T-cell (primary cell): ENCODE data around the gene JUP. TPM values are rescaled to one million over a fixed set of nuclear protein-coding genes. Genes with fewer than 3 reads are reported as not detected.

Experiments
- ATAC-seq, 4 experiments: fragments of 200-7000 bp in 3 of 4; fragments of 150-1000 bp in 1 of 4; cut with Tn5 transposase; replicated peaks in 1 of 4; 1 replicate in 3 of 4; 2 replicates in 1 of 4; pipeline ENCODE4 v1.10.0; 2021; ENCODE audit warnings: moderate library complexity in 3 of 4, mild to moderate bottlenecking in 2 of 4, moderate number of reproducible peaks in 1 of 4
- CTCF ChIA-PET, 2 donors: fragments of 300-600 bp; sonication (Branson Sonifier 250); formaldehyde crosslinking; loops; one replicate each; lab custom pipeline; 2022; ENCODE audit warnings: antibody characterized with exemption in 2 of 2; lab: Charles Lee
- POLR2A ChIA-PET, 2 donors: fragments of 300-600 bp; sonication (Branson Sonifier 250); formaldehyde crosslinking; loops; one replicate each; lab custom pipeline; 2022; ENCODE audit warnings: antibody characterized with exemption in 2 of 2; lab: Charles Lee
- DNase-seq, 35 experiments: peaks; one replicate each; pipeline versions ENCODE4 v3.0.0 to v3.0.0-alpha.2; 2013 to 2023
- H3K27ac ChIP-seq: one replicate; pipeline ENCODE4 v1.5.1; 2013; ENCODE audit warnings: low read length
- H3K27me3 ChIP-seq, 2 experiments: replicated peaks in 1 of 2; 1 replicate in 1 of 2; 2 replicates in 1 of 2; pipeline versions ENCODE4 v1.6.1 to v1.7.0; 2013; ENCODE audit warnings: low read length in 1 of 2, mixed read lengths in 1 of 2; ENCODE audit not compliant: control insufficient read depth in 2 of 2, insufficient read depth in 2 of 2; ENCODE audit errors: extremely low read depth in 1 of 2
- H3K36me3 ChIP-seq, 2 donors: 1 replicate in 1 of 2; 2 replicates in 1 of 2; pipeline versions ENCODE4 v1.6.1 to v1.7.0; 2013; ENCODE audit warnings: low read length in 1 of 2; ENCODE audit not compliant: control insufficient read depth in 2 of 2, insufficient read depth in 1 of 2; ENCODE audit errors: extremely low read depth in 1 of 2
- H3K4me1 ChIP-seq, 2 experiments: 1 replicate in 1 of 2; 2 replicates in 1 of 2; pipeline versions ENCODE4 v1.6.1 to v1.7.0; 2013; ENCODE audit warnings: low read length in 2 of 2, mixed read lengths in 1 of 2; ENCODE audit not compliant: insufficient read depth in 2 of 2, control insufficient read depth in 1 of 2; ENCODE audit errors: extremely low read depth in 1 of 2
- H3K4me3 ChIP-seq, 2 donors: 1 replicate in 1 of 2; 2 replicates in 1 of 2; pipeline versions ENCODE4 v1.5.1 to v1.7.0; 2013; ENCODE audit warnings: mild to moderate bottlenecking in 2 of 2, low read length in 1 of 2, moderate library complexity in 1 of 2; ENCODE audit not compliant: control insufficient read depth in 1 of 2; ENCODE audit errors: extremely low read depth in 1 of 2
- H3K9me3 ChIP-seq: 2 replicates; pipeline ENCODE4 v1.7.0; 2013
- H3K27ac Mint-ChIP-seq, 2 donors: one replicate each; pipeline ENCODE4 v1.8.0; 2020 to 2021; ENCODE audit warnings: mild to moderate bottlenecking in 2 of 2, mixed read lengths in 2 of 2
- H3K27me3 Mint-ChIP-seq, 2 donors: one replicate each; pipeline ENCODE4 v1.8.0; 2021 to 2022; ENCODE audit warnings: mixed read lengths in 2 of 2
- H3K36me3 Mint-ChIP-seq: one replicate; pipeline ENCODE4 v1.8.0; 2021; ENCODE audit warnings: mixed read lengths
- H3K4me1 Mint-ChIP-seq, 3 donors: one replicate each; pipeline ENCODE4 v1.8.0; 2020 to 2022; ENCODE audit warnings: mixed read lengths in 3 of 3, mild to moderate bottlenecking in 1 of 3
- H3K4me3 Mint-ChIP-seq, 3 donors: one replicate each; pipeline ENCODE4 v1.8.0; 2020 to 2022; ENCODE audit warnings: mild to moderate bottlenecking in 3 of 3, mixed read lengths in 3 of 3, moderate library complexity in 3 of 3
- H3K9me3 Mint-ChIP-seq, 3 donors: one replicate each; pipeline ENCODE4 v1.8.0; 2020 to 2022; ENCODE audit warnings: mixed read lengths in 3 of 3
- WGBS: methylation state at CpG from one replicate; pipeline ENCODE4 v1.1.5; 2013; ENCODE audit warnings: missing lambda C conversion rate; ENCODE audit not compliant: insufficient coverage; 5-methylcytosine and 5-hydroxymethylcytosine counted together
- total RNA-seq, 35 experiments: library from RNA in 6 of 35; stranded (reverse) in 6 of 35; fragments of 120-200 nt in 1 of 35; gene quantifications; one replicate each; pipeline versions ENCODE4 v1.2.1 to v1.2.4 and lab custom pipeline; 2013 to 2026

The JUP gene
- total RNA-seq, 5 donors from 2014 or later (not counting 1 experiment from before 2014, with no cell fraction given), result 1.1 to 4.8 (median 3.4) TPM

DNA sequence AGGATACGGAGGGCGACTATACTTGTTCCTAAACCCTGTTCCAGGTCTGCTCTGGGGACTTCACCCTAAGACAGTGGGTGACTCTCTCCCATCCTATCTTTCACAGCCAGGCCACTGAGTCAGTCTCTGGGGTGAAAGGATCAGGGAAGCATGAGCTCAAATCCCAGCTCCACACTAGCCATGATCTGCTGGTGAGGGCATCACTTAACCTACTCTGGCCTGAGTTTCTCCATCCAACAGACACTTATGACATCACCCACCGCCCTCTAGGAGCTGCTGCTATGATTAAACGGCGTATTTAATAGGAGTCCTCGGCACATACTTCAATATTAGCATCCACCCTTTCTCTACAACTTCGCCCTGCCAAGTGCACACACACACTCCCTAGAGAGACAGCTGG, 64.3 kb downstream of the JUP start:
- H3K36me3 ChIP-seq, result no peaks in the 10 kb centered on the region
- no peak for DNase-seq
- CTCF ChIA-PET, result interaction anchor here in 1 of 2 donors (0.6 kb wide), 1 partner anchor 830 kb away, joined by 4 read pairs; no protein-coding TSS in a partner anchor
- peaks cover 0 to 46% of the 10 kb centered on the region in 2 experiments for H3K27me3 ChIP-seq
- H3K4me3 Mint-ChIP-seq, result no peak overlapping the region
- no peak overlapping the region for H3K27ac ChIP-seq
- H3K36me3 Mint-ChIP-seq, result no peaks in the 10 kb centered on the region
- 84% methylated on average over 5 of the region's 7 CpGs for WGBS
- no peaks in the 10 kb centered on the region for H3K9me3 ChIP-seq
- H3K27ac Mint-ChIP-seq, result no peak overlapping the region
- peaks cover 8 to 9% (median 9%) of the 10 kb centered on the region in 3 donors for H3K4me1 Mint-ChIP-seq
- H3K27me3 Mint-ChIP-seq, result peaks cover 4 to 31% of the 10 kb centered on the region in 2 donors
- H3K9me3 Mint-ChIP-seq, result no peaks in the 10 kb centered on the region
- H3K4me1 ChIP-seq, result peaks cover 0 to 6% of the 10 kb centered on the region in 2 experiments
- no peak for ATAC-seq
- no peak overlapping the region for H3K4me3 ChIP-seq
- POLR2A ChIA-PET, result no interaction called here

DNA sequence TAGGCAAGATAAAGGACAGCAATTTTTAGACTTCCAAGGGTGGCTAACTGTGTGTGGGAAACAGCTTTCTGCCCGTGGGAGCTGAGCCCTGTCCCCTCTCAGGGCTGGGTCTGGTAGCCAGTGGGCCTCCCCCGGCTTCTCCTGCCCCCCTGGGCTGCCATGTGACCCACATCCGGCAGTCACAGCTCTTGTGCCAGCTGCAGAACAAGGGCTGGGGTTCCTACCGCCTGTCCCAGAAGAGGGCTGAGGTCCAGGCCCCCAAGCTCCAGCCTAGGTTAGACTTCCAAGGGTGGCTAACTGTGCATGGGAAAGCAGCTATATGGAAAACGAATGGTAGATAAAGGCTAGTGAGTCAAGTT, 68.2 kb downstream of the JUP start:
- CTCF ChIA-PET, result no interaction called here

DNA sequence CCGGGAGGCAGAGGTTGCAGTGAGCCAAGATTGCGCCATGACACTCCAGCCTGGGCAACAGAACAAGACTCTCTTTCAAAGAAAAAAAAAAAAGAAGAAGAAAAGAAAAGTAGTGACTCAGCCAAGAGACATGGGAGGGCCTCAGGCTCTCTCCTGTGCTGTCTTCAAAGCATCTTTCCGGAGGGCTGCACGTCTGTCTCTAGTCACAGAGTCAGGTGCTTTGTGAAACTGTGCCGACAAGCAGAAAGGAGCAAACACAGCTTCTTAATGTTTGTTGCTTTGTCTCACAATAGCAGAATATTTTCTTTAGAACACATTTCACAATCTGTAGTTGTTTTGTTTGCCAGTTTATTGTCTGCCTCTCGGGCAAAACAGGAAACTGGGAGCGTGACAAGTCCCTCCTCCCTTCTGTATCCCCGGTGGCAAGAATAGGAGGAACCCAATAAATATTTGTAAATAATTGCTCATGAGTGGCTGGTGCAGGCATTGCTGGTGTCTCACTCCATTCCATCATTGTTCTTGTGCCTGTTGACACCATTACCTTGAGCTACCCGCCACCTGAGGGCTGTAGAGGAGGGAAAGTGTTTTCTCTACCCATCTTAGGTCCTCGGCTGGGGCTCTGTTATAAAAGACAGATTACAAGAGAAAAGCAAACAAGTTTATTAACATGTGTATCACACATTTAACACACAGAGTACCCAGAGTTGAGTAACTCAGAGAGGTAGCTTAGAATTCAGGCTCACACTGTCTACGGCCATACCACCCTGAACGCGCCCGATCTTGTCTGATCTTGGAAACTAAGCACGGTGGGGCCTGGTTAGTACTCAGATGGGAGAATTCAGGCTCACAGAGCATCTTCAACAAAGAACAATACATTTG, 68.9 kb downstream of the JUP start:
- ATAC-seq, result peak; percentile 83 to 98 (median 92)
- H3K27me3 ChIP-seq, result peaks cover 0 to 26% of the 10 kb centered on the region in 2 experiments
- no peaks in the 10 kb centered on the region for H3K36me3 Mint-ChIP-seq
- H3K27me3 Mint-ChIP-seq, result peaks cover 4 to 17% of the 10 kb centered on the region in 2 donors
- H3K36me3 ChIP-seq, result no peaks in the 10 kb centered on the region
- no peak overlapping the region for H3K4me3 Mint-ChIP-seq
- ChIA-PET POLR2A (no interaction called here), CTCF (interaction anchor here in 1 of 2 donors (0.6 kb wide), 1 partner anchor 1510 kb away, joined by 3 read pairs; no protein-coding TSS in a partner anchor)
- H3K9me3 ChIP-seq, result no peaks in the 10 kb centered on the region
- peak in 4 of 35 experiments; percentile 26 to 42 (median 34) for DNase-seq
- peaks cover 10 to 12% (median 11%) of the 10 kb centered on the region in 3 donors for H3K4me1 Mint-ChIP-seq
- H3K27ac ChIP-seq, result no peak overlapping the region
- no peak overlapping the region for H3K4me3 ChIP-seq
- H3K4me1 ChIP-seq, result peaks cover 0 to 6% of the 10 kb centered on the region in 2 experiments
- WGBS, result 48% methylated on average over 7 of the region's 15 CpGs
- no peaks in the 10 kb centered on the region for H3K9me3 Mint-ChIP-seq
- peak overlapping the region; percentile 66 to 78 for H3K27ac Mint-ChIP-seq

More for the DNA sequence above, 68.2 kb downstream of the JUP start:
- 63% methylated on average over 4 of the region's 5 CpGs for WGBS
- H3K4me1 Mint-ChIP-seq, result peaks cover 10 to 12% (median 11%) of the 10 kb centered on the region in 3 donors
- no peaks in the 10 kb centered on the region for H3K36me3 ChIP-seq
- H3K36me3 Mint-ChIP-seq, result no peaks in the 10 kb centered on the region
- H3K4me3 ChIP-seq, result no peak overlapping the region
- H3K27me3 ChIP-seq, result peaks cover 0 to 28% of the 10 kb centered on the region in 2 experiments
- H3K27ac Mint-ChIP-seq, result peak overlapping the region in 1 of 2 donors; percentile 78
- H3K9me3 ChIP-seq, result no peaks in the 10 kb centered on the region
- H3K4me3 Mint-ChIP-seq, result no peak overlapping the region
- ATAC-seq, result no peak
- no peak for DNase-seq
- H3K9me3 Mint-ChIP-seq, result no peaks in the 10 kb centered on the region
- peaks cover 0 to 6% of the 10 kb centered on the region in 2 experiments for H3K4me1 ChIP-seq
- POLR2A ChIA-PET, result no interaction called here
- H3K27me3 Mint-ChIP-seq, result peaks cover 4 to 15% of the 10 kb centered on the region in 2 donors
- no peak overlapping the region for H3K27ac ChIP-seq

DNA sequence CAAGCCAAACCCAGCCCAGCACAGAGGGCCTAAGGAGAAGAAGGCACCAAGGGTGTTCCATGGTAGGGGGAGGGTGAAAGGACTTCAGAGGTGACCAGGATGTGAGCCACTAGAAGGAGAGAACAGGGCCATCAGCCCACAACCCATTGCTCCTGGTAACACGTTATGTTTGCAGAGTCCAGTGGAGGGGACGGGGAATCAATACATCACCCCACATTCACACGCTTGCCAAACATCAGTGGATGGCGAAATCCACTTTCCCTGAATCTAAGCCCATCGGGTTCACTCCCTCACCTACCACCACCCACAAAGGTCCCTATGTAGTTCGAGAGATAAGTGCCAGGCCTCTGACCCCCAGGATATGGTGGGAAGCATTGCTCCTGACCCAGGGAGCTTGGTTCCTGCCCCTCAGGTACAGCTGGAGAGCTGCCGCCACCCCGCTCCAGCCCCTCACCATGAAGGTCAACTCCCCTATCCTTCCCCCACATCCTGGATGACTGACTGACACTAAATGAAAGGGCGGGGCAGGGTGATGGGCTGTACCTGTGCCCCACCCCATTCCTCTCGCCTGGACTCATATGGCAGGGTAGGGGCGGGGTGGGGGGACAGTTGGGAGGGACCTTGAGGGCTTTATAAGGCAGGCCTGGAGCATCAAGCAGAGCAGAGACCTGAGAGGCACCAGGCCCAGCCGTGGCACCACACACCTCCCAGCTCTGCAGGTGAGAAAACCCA, 74.7 kb downstream of the JUP start, which contains the start of gene GAST:
GAST (plus strand) TSS at position 663 of the 732 bp plus-strand sequence. CDS start 3,106 bp downstream, outside the sequence.
- no peak for ATAC-seq
- Mint-ChIP-seq H3K9me3 (no peaks in the 10 kb centered on the region), H3K27me3 (peaks cover 15 to 26% of the 10 kb centered on the region in 2 donors), H3K27ac (no peak within 1 kb of the TSS), H3K4me3 (no peak within 1 kb of the TSS), H3K36me3 (no peaks in the 10 kb centered on the region), H3K4me1 (peaks cover 0 to under 1% (median under 1%) of the 10 kb centered on the region in 3 donors)
- Histone ChIP-seq H3K4me1 (no peaks in the 10 kb centered on the region), H3K36me3 (no peaks in the 10 kb centered on the region), H3K27me3 (peaks cover 0 to 30% of the 10 kb centered on the region in 2 experiments), H3K4me3 (no peak within 1 kb of the TSS), H3K9me3 (no peaks in the 10 kb centered on the region), H3K27ac (no peak within 1 kb of the TSS)
- CTCF ChIA-PET, result no interaction called here
- POLR2A ChIA-PET, result no interaction called here
- no peak for DNase-seq
- WGBS, result 72% methylated on average over 2 of the region's 12 CpGs

DNA sequence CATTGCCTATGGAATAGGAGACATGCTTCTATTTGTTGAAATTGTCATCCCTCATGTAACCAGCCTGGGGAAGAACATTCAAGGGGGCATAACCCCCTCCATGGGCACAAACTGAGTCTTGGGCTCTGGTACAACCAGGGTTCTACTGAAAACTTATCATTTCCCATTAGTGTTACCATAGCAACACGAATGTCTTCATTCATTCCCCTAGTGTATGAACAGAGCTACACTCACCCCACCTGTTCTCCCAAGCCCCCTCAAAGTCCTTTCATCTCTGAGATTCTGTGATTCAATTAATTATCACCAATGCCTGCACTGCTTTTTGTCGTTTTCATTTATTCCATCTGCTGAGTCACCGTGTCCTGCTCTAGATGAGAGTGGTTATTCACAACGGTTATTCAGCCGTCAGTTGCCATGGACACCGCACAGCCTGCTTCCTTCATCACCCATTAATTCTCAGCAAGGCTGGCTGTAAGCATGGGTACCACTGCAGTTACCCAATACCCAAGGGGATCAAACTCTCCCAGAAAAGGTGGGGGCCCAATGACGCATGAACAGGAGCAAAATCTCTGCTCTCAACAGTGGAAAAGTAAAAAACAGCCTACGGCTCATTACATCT, 75.9 kb downstream of the JUP start:
- H3K9me3 ChIP-seq, result no peaks in the 10 kb centered on the region
- H3K4me3 ChIP-seq, result no peak overlapping the region
- H3K4me3 Mint-ChIP-seq, result no peak overlapping the region
- no peaks in the 10 kb centered on the region for H3K4me1 Mint-ChIP-seq
- no peaks in the 10 kb centered on the region for H3K36me3 ChIP-seq
- CTCF ChIA-PET, result no interaction called here
- H3K27me3 Mint-ChIP-seq, result peaks cover 15 to 23% of the 10 kb centered on the region in 2 donors
- H3K27ac ChIP-seq, result no peak overlapping the region
- ATAC-seq, result no peak
- no peaks in the 10 kb centered on the region for H3K9me3 Mint-ChIP-seq
- POLR2A ChIA-PET, result no interaction called here
- no peak overlapping the region for H3K27ac Mint-ChIP-seq
- 52% methylated on average over 4 of the region's 8 CpGs for WGBS
- H3K36me3 Mint-ChIP-seq, result no peaks in the 10 kb centered on the region
- H3K27me3 ChIP-seq, result peaks cover 0 to 28% of the 10 kb centered on the region in 2 experiments
- no peak for DNase-seq
- H3K4me1 ChIP-seq, result no peaks in the 10 kb centered on the region
